ENCODE results near the gene VWA8.

GRCh38 chr13:41639237-41639904 lies 321.5 kb downstream of the VWA8 start:
- TF ChIP-seq, protein P1, sequence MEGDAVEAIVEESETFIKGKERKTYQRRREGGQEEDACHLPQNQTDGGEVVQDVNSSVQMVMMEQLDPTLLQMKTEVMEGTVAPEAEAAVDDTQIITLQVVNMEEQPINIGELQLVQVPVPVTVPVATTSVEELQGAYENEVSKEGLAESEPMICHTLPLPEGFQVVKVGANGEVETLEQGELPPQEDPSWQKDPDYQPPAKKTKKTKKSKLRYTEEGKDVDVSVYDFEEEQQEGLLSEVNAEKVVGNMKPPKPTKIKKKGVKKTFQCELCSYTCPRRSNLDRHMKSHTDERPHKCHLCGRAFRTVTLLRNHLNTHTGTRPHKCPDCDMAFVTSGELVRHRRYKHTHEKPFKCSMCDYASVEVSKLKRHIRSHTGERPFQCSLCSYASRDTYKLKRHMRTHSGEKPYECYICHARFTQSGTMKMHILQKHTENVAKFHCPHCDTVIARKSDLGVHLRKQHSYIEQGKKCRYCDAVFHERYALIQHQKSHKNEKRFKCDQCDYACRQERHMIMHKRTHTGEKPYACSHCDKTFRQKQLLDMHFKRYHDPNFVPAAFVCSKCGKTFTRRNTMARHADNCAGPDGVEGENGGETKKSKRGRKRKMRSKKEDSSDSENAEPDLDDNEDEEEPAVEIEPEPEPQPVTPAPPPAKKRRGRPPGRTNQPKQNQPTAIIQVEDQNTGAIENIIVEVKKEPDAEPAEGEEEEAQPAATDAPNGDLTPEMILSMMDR (IDR thresholded peaks at IDR 0.05): no peak
- TF ChIP-seq POLR2AphosphoS5 (IDR thresholded peaks at IDR 0.05): no peak
